ENCODE results near the gene UBE2D2. TPM values are rescaled to one million over a fixed set of nuclear protein-coding genes. Genes with fewer than 3 reads are reported as not detected.
"Not testable (repeated sequence)": the region's sequence is repeated elsewhere in the genome, so short reads cannot be mapped to it uniquely, and the experiment has no call there.

UBE2D2 gene
- polyA plus RNA-seq, 1 donor from 2014 or later: 118 TPM

GRCh38 chr5:139597134-139597533, 36.0 kb downstream of the UBE2D2 start:
- no peak for TF ChIP-seq TAF1 (IDR thresholded peaks at IDR 0.05; ENCODE audit: low read depth)
- no peak for TF ChIP-seq EP300 (conservative IDR thresholded peaks at IDR 0.05; ENCODE audit: poor library complexity, severe bottlenecking)
- TF ChIP-seq RAD21 (conservative IDR thresholded peaks at IDR 0.05): no peak
- TF ChIP-seq, protein P1, sequence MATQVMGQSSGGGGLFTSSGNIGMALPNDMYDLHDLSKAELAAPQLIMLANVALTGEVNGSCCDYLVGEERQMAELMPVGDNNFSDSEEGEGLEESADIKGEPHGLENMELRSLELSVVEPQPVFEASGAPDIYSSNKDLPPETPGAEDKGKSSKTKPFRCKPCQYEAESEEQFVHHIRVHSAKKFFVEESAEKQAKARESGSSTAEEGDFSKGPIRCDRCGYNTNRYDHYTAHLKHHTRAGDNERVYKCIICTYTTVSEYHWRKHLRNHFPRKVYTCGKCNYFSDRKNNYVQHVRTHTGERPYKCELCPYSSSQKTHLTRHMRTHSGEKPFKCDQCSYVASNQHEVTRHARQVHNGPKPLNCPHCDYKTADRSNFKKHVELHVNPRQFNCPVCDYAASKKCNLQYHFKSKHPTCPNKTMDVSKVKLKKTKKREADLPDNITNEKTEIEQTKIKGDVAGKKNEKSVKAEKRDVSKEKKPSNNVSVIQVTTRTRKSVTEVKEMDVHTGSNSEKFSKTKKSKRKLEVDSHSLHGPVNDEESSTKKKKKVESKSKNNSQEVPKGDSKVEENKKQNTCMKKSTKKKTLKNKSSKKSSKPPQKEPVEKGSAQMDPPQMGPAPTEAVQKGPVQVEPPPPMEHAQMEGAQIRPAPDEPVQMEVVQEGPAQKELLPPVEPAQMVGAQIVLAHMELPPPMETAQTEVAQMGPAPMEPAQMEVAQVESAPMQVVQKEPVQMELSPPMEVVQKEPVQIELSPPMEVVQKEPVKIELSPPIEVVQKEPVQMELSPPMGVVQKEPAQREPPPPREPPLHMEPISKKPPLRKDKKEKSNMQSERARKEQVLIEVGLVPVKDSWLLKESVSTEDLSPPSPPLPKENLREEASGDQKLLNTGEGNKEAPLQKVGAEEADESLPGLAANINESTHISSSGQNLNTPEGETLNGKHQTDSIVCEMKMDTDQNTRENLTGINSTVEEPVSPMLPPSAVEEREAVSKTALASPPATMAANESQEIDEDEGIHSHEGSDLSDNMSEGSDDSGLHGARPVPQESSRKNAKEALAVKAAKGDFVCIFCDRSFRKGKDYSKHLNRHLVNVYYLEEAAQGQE (IDR thresholded peaks at IDR 0.05; ENCODE audit: borderline replicate concordance): no peak
- no peak for TF ChIP-seq POLR2AphosphoS5 (IDR thresholded peaks at IDR 0.05)
- no peak for TF ChIP-seq MXI1 (conservative IDR thresholded peaks at IDR 0.05; ENCODE audit: poor library complexity, severe bottlenecking)
- TF ChIP-seq, protein P2, sequence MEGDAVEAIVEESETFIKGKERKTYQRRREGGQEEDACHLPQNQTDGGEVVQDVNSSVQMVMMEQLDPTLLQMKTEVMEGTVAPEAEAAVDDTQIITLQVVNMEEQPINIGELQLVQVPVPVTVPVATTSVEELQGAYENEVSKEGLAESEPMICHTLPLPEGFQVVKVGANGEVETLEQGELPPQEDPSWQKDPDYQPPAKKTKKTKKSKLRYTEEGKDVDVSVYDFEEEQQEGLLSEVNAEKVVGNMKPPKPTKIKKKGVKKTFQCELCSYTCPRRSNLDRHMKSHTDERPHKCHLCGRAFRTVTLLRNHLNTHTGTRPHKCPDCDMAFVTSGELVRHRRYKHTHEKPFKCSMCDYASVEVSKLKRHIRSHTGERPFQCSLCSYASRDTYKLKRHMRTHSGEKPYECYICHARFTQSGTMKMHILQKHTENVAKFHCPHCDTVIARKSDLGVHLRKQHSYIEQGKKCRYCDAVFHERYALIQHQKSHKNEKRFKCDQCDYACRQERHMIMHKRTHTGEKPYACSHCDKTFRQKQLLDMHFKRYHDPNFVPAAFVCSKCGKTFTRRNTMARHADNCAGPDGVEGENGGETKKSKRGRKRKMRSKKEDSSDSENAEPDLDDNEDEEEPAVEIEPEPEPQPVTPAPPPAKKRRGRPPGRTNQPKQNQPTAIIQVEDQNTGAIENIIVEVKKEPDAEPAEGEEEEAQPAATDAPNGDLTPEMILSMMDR (IDR thresholded peaks at IDR 0.05; ENCODE audit: poor library complexity, severe bottlenecking): no peak
- TF ChIP-seq SMC3 (conservative IDR thresholded peaks at IDR 0.05; ENCODE audit: poor library complexity): no peak
- no peak for TF ChIP-seq EZH2 (IDR thresholded peaks at IDR 0.05; ENCODE audit: borderline replicate concordance, insufficient read depth, low read length, poor library complexity, severe bottlenecking)
- H3K79me2 ChIP-seq (replicated peaks; ENCODE audit: insufficient read depth, low read length): peaks cover 50% of the 10 kb centered on the region
- H3K27ac ChIP-seq (ENCODE audit: low read length): no peak overlapping the region
- no peaks in the 10 kb centered on the region for H3K9me3 ChIP-seq (ENCODE audit: low read length)
- H3K9me2 ChIP-seq (ENCODE audit: insufficient read depth, low read length): no peaks in the 10 kb centered on the region
- H3K27me3 ChIP-seq (ENCODE audit: insufficient read depth, low read depth, low read length): no peaks in the 10 kb centered on the region
- peaks cover 5% of the 10 kb centered on the region for H3K36me3 ChIP-seq (ENCODE audit: insufficient read depth, low read length)
- H3F3A ChIP-seq (ENCODE audit: insufficient read depth, low read length, poor library complexity, severe bottlenecking): no peaks in the 10 kb centered on the region
- no peak overlapping the region for H2AFZ ChIP-seq (ENCODE audit: low read depth, low read length)
- H4K20me1 ChIP-seq (ENCODE audit: insufficient read depth): no peaks in the 10 kb centered on the region
- H3K9ac ChIP-seq (ENCODE audit: low read length): no peak overlapping the region
- no peak overlapping the region for H3K4me3 ChIP-seq (ENCODE audit: low read length)
- H3K4me2 ChIP-seq (ENCODE audit: low read length): no peak overlapping the region

- not testable (repeated sequence) for H3K9me2 ChIP-seq (ENCODE audit: insufficient read depth, low read length); H2AFZ ChIP-seq (ENCODE audit: low read depth, low read length); H3K4me3 ChIP-seq (ENCODE audit: low read length); H3K27ac ChIP-seq (ENCODE audit: low read length); H3K36me3 ChIP-seq (ENCODE audit: insufficient read depth, low read length); H3K4me2 ChIP-seq (ENCODE audit: low read length); H3K9me3 ChIP-seq (ENCODE audit: low read length); H4K20me1 ChIP-seq (ENCODE audit: insufficient read depth); H3K9ac ChIP-seq (ENCODE audit: low read length); H3F3A ChIP-seq (ENCODE audit: insufficient read depth, low read length, poor library complexity, severe bottlenecking); H3K27me3 ChIP-seq (ENCODE audit: insufficient read depth, low read depth, low read length)
- peaks cover 43% of the 10 kb centered on the region for H3K79me2 ChIP-seq (replicated peaks; ENCODE audit: insufficient read depth, low read length)
Observed at GRCh38 chr5:139598601-139598965, 37.4 kb downstream of the UBE2D2 start.

GRCh38 chr5:139600336-139600949, 39.3 kb downstream of the UBE2D2 start:
- Histone ChIP-seq H3K9me2 (ENCODE audit: insufficient read depth, low read length) (no peaks in the 10 kb centered on the region), H3K27me3 (ENCODE audit: insufficient read depth, low read depth, low read length) (no peaks in the 10 kb centered on the region), H3F3A (ENCODE audit: insufficient read depth, low read length, poor library complexity, severe bottlenecking) (no peaks in the 10 kb centered on the region), H3K27ac (ENCODE audit: low read length) (no peak overlapping the region), H3K4me2 (ENCODE audit: low read length) (no peak overlapping the region), H4K20me1 (ENCODE audit: insufficient read depth) (no peaks in the 10 kb centered on the region), H3K9me3 (ENCODE audit: low read length) (no peaks in the 10 kb centered on the region), H3K4me3 (ENCODE audit: low read length) (no peak overlapping the region), H3K9ac (ENCODE audit: low read length) (no peak overlapping the region), H3K79me2 (replicated peaks; ENCODE audit: insufficient read depth, low read length) (peaks cover 24% of the 10 kb centered on the region), H2AFZ (ENCODE audit: low read depth, low read length) (no peak overlapping the region), H3K36me3 (ENCODE audit: insufficient read depth, low read length) (peaks cover 10% of the 10 kb centered on the region)
- TF ChIP-seq EP300 (conservative IDR thresholded peaks at IDR 0.05; ENCODE audit: poor library complexity, severe bottlenecking) (no peak), TAF1 (IDR thresholded peaks at IDR 0.05; ENCODE audit: low read depth) (no peak), RAD21 (conservative IDR thresholded peaks at IDR 0.05) (no peak), MXI1 (conservative IDR thresholded peaks at IDR 0.05; ENCODE audit: poor library complexity, severe bottlenecking) (no peak), EZH2 (IDR thresholded peaks at IDR 0.05; ENCODE audit: borderline replicate concordance, insufficient read depth, low read length, poor library complexity, severe bottlenecking) (no peak), POLR2AphosphoS5 (IDR thresholded peaks at IDR 0.05) (no peak)
- TF ChIP-seq, protein P2 (IDR thresholded peaks at IDR 0.05; ENCODE audit: poor library complexity, severe bottlenecking): no peak
- TF ChIP-seq, protein P1 (IDR thresholded peaks at IDR 0.05; ENCODE audit: borderline replicate concordance): no peak
